DMS 273 (cell line): ENCODE measurements around the gene ATP6V1E1.

ENCODE experiments used
- DNase-seq: peaks from one replicate; lab custom pipeline; 2025; ENCODE audit not compliant: unreplicated experiment; lab: John Stamatoyannopoulos, UW

ATP6V1E1 gene

DNA sequence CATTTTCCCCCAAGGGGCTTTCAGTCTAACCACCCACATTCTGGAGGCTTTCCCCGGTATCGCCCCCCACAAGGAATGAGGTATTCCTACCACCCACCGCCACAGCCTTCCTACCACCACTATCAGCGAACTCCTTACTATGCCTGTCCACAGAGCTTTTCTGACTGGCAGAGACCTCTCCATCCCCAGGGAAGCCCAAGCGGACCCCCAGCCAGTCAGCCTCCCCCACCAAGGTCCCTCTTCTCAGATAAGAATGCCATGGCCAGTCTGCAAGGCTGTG, 79.9 kb downstream of the ATP6V1E1 start:
- DNase-seq: no peak

DNA sequence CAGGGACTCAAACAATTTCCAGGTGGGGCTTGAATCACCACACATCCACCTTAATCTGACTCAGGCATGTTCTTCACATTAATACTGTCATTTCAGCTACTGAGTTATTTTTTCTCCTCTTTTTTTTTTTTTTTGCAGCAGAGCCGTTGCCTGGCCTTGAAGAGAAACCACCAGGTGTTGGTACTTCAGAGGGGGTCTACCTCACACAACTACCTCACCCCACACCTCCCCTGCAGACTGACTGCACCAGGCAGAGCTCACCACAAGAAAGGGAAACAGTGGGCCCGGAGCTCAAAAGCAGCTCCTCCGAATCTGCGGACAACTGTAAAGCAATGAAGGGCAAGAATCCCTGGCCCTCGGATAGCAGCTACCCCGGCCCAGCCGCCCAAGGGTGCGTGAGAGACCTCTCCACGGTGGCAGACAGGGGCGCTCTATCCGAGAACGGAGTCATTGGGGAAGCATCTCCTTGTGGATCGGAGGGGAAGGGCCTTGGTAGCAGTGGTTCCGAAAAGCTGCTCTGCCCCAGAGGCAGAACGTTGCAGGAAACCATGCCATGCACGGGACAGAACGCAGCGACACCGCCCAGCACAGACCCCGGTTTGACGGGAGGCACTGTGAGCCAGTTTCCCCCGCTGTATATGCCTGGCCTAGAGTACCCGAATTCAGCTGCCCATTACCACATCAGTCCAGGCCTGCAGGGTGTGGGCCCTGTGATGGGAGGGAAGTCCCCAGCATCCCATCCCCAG, 80.4 kb downstream of the ATP6V1E1 start:
- DNase-seq: no peak

DNA sequence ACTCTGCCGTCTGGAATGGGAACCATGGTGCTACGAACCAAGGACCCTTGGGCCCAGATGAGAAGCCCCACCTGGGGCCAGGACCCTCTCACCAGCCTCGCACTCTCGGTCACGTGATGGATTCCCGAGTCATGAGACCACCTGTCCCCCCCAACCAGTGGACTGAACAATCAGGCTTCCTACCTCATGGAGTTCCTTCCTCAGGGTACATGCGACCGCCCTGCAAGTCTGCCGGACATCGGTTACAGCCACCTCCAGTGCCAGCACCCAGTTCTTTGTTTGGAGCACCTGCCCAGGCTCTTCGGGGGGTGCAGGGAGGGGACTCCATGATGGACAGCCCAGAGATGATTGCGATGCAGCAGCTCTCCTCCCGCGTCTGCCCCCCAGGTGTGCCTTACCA, 86.1 kb downstream of the ATP6V1E1 start:
- DNase-seq: no peak
